HEK293T (cell line): ENCODE data around the gene MZB1.

Source experiments
- CTCF ChIA-PET: fragments of 350-600 bp; formaldehyde crosslinking; extraction: SDS; loops from one replicate; lab custom pipeline; 2021; ENCODE audit warnings: antibody characterized with exemption, inconsistent platforms; lab: Yijun Ruan, JAX
- POLR2A ChIA-PET: fragments of 350-600 bp; formaldehyde crosslinking; extraction: SDS; loops from one replicate; lab custom pipeline; 2020; ENCODE audit warnings: antibody characterized with exemption, inconsistent platforms; lab: Yijun Ruan, JAX
- DNase-seq: peaks from one replicate; pipeline ENCODE4 v3.0.0; 2012; ENCODE audit warnings: mixed read lengths; ENCODE audit errors: extremely low spot score
- ARNT ChIP-seq: fragments of 450-650 bp; IDR thresholded peaks from 2 replicates; pipeline ENCODE4 v1.6.1; 2017; ENCODE audit warnings: mild to moderate bottlenecking
- BHLHE40 ChIP-seq: fragments of 450-650 bp; IDR thresholded peaks from 2 replicates; pipeline ENCODE4 v1.6.1; 2016; ENCODE audit warnings: mild to moderate bottlenecking, moderate library complexity, borderline replicate concordance
- CTBP1 ChIP-seq: fragments of 450-650 bp; IDR thresholded peaks from 2 replicates; pipeline ENCODE4 v1.6.1; 2016; ENCODE audit warnings: borderline replicate concordance
- ELF4 ChIP-seq: fragments of 450-650 bp; IDR thresholded peaks from 2 replicates; pipeline ENCODE4 v1.6.1; 2017; ENCODE audit warnings: antibody characterized with exemption
- FOXA1 ChIP-seq: fragments of 450-650 bp; IDR thresholded peaks from 2 replicates; pipeline ENCODE4 v1.6.1; 2016; ENCODE audit warnings: mild to moderate bottlenecking
- FOXK2 ChIP-seq: fragments of 450-650 bp; IDR thresholded peaks from 2 replicates; pipeline ENCODE4 v1.6.1; 2016; ENCODE audit warnings: mild to moderate bottlenecking
- FOXM1 ChIP-seq: fragments of 450-650 bp; IDR thresholded peaks from 2 replicates; pipeline ENCODE4 v1.6.1; 2017; ENCODE audit warnings: mild to moderate bottlenecking, borderline replicate concordance
- HDGF ChIP-seq: fragments of 450-650 bp; IDR thresholded peaks from 2 replicates; pipeline ENCODE4 v1.6.1; 2017; ENCODE audit warnings: antibody characterized with exemption, borderline replicate concordance
- L3MBTL2 ChIP-seq: fragments of 450-650 bp; conservative IDR thresholded peaks from 2 replicates; pipeline ENCODE4 v1.6.1; 2016; ENCODE audit warnings: mild to moderate bottlenecking
- LEF1 ChIP-seq: fragments of 450-650 bp; IDR thresholded peaks from 2 replicates; pipeline ENCODE4 v1.6.1; 2017; ENCODE audit warnings: mild to moderate bottlenecking, borderline replicate concordance
- NFRKB ChIP-seq: fragments of 450-650 bp; IDR thresholded peaks from 2 replicates; pipeline ENCODE4 v1.6.1; 2016; ENCODE audit warnings: mild to moderate bottlenecking, moderate library complexity
- PKNOX1 ChIP-seq: fragments of 450-650 bp; IDR thresholded peaks from 2 replicates; pipeline ENCODE4 v1.6.1; 2016
- SP1 ChIP-seq: fragments of 450-650 bp; IDR thresholded peaks from 2 replicates; pipeline ENCODE4 v1.6.1; 2017
- SUZ12 ChIP-seq: fragments of 450-650 bp; IDR thresholded peaks from 2 replicates; pipeline ENCODE4 v1.6.1; 2016; ENCODE audit warnings: mild to moderate bottlenecking
- TARDBP ChIP-seq: fragments of 450-650 bp; IDR thresholded peaks from 2 replicates; pipeline ENCODE4 v1.6.1; 2016
- ZNF384 ChIP-seq: fragments of 450-650 bp; IDR thresholded peaks from 2 replicates; pipeline ENCODE4 v1.6.1; 2016

MZB1 gene

GRCh38 chr5:139340051-139340450 lies 49.7 kb downstream of the MZB1 start:
- CTCF ChIA-PET: no interaction called here
- DNase-seq: no peak
- POLR2A ChIA-PET: interaction anchor here (1.2 to 3.6 kb wide), 3 partner anchors 7 to 99 kb away, joined by 4 to 57 read pairs (median 21); partner anchors contain the start of genes DNAJC18 and MATR3
- TF ChIP-seq TARDBP (no peak), SP1 (no peak), NFRKB (no peak), ARNT (no peak), L3MBTL2 (no peak), HDGF (no peak), ZNF384 (no peak), CTBP1 (no peak), FOXK2 (no peak), LEF1 (no peak), BHLHE40 (no peak), ELF4 (no peak), FOXM1 (no peak), SUZ12 (no peak), FOXA1 (no peak), PKNOX1 (no peak)
